VCaP (cell line): ENCODE results near the gene APC.

ENCODE experiments used
- H3K27ac ChIP-seq: fragments of 450-650 bp; 2 replicates; pipeline ENCODE4 v1.5.1; 2017
- TF ChIP-seq, protein P1 (sequence below): fragments of 450-650 bp; conservative IDR thresholded peaks from 2 replicates; pipeline ENCODE4 v1.5.1; 2017; ENCODE audit warnings: mild to moderate bottlenecking, moderate library complexity

APC gene

DNA sequence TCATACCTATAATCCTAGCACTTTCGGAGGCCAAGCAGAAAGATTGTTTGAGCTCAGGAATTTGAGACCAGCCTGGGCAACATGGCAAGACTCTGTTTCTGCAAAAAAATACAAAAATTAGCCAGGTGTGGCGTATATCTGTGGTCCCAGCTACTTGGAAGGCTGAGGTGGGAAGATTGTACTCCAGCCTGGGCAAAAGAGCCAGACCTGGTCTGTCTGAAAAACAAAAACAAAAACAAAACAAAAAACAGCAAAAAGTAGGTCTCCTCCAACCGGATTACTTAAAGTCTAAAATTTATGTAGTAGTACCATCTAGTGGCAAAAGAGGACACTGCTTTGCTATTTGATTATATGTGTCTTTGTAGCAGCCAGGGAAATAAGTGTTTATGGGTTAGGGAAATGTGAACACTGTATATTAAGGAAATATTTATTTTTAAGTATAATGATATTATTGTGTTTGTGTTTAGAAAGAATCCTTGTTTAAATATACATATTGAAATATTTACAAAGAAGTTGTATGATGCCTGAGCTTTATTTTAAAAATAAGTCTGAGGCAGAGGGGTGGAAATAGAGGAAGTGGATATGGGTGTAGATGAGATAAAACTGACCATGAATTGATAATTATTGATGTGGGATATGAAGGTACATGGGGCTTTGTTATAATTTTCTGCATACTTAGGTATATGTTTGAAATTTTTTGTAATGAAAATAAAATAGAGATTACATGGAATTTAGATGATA, 20.0 kb downstream of the APC start:
- H3K27ac ChIP-seq: no peak overlapping the region
- TF ChIP-seq, protein P1, sequence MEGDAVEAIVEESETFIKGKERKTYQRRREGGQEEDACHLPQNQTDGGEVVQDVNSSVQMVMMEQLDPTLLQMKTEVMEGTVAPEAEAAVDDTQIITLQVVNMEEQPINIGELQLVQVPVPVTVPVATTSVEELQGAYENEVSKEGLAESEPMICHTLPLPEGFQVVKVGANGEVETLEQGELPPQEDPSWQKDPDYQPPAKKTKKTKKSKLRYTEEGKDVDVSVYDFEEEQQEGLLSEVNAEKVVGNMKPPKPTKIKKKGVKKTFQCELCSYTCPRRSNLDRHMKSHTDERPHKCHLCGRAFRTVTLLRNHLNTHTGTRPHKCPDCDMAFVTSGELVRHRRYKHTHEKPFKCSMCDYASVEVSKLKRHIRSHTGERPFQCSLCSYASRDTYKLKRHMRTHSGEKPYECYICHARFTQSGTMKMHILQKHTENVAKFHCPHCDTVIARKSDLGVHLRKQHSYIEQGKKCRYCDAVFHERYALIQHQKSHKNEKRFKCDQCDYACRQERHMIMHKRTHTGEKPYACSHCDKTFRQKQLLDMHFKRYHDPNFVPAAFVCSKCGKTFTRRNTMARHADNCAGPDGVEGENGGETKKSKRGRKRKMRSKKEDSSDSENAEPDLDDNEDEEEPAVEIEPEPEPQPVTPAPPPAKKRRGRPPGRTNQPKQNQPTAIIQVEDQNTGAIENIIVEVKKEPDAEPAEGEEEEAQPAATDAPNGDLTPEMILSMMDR: peak; percentile 71

DNA sequence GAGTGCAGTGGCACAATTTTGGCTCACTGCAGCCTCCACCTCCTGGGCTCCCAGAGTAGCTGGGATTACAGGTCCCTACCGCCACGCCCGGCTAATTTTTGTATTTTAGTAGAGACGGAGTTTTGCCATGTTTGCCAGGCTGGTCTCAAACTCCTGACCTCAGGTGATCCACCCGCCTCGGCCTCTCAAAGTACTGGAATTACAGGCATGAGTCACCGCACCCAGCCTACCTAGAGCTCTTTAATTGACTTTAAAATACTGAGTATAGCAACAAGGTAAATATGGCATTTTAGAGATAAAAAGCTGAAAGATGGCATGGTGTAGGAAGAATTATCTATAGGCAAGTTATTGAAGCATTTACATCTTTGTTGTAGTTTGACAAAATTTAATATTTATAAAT, 21.0 kb downstream of the APC start:
- no peak overlapping the region for H3K27ac ChIP-seq
- TF ChIP-seq, protein P1: no peak

DNA sequence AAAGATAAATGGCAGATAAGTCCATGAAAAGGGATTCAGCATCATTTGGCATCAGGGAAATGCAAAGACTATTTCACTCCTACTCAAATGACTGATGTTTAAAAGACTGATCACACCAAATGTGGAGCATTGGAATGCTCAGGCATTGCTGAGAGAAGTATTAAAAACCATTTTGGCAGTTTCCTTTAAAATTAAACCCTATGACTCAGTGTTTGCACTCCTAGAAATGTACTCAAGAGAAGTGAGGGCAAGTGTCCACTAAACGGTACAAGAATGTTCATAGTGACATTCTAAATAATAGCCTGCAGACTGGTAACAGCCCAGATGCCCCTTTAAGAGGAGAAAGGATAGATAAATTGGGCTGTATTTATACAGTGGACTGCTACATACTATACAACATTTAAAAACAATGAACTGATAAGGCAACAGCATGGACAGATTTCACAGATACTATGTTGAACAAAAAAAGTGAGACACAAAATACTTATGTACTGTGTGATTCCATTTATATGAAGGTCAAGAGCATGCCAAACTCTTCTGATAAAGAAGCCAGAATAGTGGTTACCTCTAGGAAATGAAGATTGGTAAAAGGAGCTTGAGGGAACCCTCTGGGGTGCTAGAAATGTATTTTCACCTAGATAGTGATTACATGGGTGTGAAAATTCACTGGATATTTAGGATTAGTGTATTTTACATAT, 24.6 kb downstream of the APC start:
- TF ChIP-seq, protein P1: no peak

DNA sequence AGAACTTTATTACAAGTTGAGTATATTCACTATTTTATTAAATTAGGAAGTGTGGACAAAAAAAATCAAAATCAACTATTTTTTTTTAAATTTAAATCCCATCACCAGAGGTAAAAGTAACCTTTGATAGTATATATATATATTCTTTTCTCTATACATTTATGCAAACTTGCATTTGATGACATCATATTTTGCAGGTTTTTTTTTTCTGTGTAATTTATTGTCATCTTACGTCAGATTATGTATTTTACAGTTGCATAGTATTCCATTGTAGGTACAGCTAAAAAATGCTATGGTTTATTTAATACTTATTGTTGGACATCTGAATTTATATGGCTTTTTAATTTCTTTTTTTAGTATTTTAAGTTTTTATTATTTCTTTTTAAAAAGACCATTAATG, 25.5 kb downstream of the APC start:
- H3K27ac ChIP-seq: no peak overlapping the region
- TF ChIP-seq, protein P1: no peak

More for the DNA sequence above, 24.6 kb downstream of the APC start:
- no peak overlapping the region for H3K27ac ChIP-seq

DNA sequence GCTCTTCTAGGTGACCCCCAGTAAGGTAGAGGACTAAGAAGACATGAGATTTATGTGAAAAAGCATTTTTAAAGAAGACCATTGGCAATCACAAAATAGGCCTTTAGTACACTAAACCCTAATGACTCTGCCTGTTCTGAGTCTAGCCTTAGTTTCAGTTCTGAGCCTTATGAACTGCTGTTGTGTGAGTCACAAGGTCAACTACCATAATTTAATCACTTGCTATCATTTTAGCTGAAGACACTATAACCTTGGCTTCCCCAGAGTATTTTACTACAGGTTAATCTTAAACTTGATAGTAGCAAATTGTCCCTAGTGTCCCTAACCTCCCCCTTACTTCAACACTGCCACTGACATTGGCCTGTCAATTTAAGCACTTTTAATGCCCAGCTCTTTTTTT, 34.4 kb downstream of the APC start:
- H3K27ac ChIP-seq: no peak overlapping the region
- TF ChIP-seq, protein P1: no peak

DNA sequence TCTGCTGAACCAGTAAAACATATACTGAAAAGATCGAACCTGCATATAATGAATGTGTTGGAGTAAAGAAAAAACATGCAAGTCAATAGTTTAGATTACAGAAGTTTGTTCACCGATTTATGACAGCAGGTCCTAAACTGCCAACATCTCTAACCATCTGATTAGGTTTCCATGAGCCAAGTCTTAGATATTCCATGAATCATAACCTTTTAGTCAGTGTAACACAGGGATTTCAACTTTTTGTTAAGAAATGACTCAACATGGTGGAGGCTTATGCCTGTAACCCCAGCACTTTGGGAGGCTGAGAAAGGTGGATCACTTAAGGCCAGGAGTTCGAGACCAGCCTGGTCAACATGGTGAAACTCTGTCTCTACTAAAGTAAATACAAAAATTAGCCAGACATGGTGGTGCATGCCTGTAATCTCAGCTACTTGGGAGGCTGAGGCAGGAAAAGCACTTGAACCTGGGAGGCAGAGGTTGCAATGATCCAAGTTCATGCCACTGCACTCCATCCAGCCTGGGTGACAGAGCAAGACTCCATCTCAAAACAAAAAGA, 38.7 kb downstream of the APC start:
- TF ChIP-seq, protein P1: no peak
- no peak overlapping the region for H3K27ac ChIP-seq

DNA sequence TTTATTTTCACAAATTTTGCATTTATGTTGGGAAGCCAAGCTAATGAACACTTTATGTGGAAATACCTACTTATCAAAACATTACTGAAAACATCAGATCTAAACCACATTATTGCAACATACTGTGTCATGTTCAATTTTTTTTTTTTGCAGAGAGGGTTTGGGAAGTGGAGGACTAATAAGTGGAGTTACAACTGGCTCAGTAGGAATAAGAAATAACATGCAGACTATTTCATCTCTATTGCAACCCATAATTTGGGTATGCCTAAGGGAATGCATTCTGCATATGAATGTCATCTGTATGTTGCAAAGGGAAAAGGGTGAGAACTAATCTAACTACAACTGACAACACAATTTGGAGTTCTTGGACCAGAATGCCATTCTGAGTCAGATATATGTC, 41.8 kb downstream of the APC start:
- no peak overlapping the region for H3K27ac ChIP-seq
- TF ChIP-seq, protein P1: no peak
